MG63 (cell line): ENCODE measurements around the gene PRAC1. TPM values are rescaled to one million over a fixed set of nuclear protein-coding genes. Genes with fewer than 3 reads are reported as not detected.

ENCODE experiments used
- DNase-seq: peaks from one replicate; pipeline ENCODE4 v3.0.0-alpha.2; 2020
- H3K27me3 ChIP-seq: fragments of 250-450 bp; sonication (Bioruptor Pico); 2 replicates; pipeline ENCODE4 v1.5.1; 2020; ENCODE audit warnings: mild to moderate bottlenecking, moderate library complexity
- H3K36me3 ChIP-seq: fragments of 250-450 bp; sonication (Bioruptor Pico); 2 replicates; pipeline ENCODE4 v1.5.1; 2020; ENCODE audit warnings: mild to moderate bottlenecking, moderate library complexity
- H3K4me3 ChIP-seq: fragments of 250-450 bp; sonication (Bioruptor Pico); 2 replicates; pipeline ENCODE4 v1.5.1; 2020; ENCODE audit warnings: mild to moderate bottlenecking, moderate library complexity
- H3K9me3 ChIP-seq: fragments of 250-450 bp; sonication (Bioruptor Pico); 2 replicates; pipeline ENCODE4 v1.5.1; 2020; ENCODE audit warnings: mild to moderate bottlenecking, moderate library complexity
- total RNA-seq: library from RNA; depleted of rRNA; stranded (reverse); fragments of >200 nt; shearing (Covaris generic); gene quantifications from 2 replicates; pipeline ENCODE4 v1.2.3, GENCODE V29; 2014; ENCODE audit warnings: low replicate concordance; rRNA removed

Gene PRAC1
- total RNA-seq, 1 experiment from 2014 or later, result not detected

DNA sequence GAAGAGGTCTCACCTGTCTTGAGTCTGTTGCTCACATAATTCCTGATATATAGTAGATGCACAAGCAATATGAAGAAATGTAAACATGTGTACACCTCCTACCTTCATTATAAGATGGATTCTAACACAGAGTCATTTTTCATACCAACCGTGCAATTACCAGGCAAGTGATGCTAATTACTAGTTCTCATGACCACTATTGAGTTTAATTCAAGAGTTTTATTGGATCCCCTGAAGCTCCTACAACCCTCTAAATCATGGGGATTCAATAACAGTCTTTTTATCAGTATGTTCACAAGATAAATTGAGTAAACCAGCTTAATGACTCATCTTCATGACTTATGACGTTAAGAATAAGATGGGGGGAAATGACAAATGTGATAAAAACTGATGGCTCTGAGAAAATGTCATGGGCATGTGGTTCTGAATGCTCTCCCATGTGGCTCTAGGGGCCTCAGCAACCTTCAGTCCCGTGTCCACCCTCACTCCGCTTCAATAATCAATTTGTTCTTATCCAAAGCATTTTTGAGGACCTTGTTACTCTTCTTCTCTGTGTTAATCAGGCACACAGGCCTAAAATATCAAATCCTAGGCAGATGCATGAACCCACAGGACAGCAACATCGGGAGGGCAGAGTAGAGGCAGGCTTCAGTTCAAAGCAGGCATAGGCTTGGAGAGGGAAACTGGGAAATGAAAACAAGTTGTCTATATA is 42.8 kb downstream of the PRAC1 start:
- no peaks in the 10 kb centered on the region for H3K9me3 ChIP-seq
- no peak for DNase-seq
- no peaks in the 10 kb centered on the region for H3K27me3 ChIP-seq
- H3K4me3 ChIP-seq, result no peak overlapping the region
- H3K36me3 ChIP-seq, result no peaks in the 10 kb centered on the region

DNA sequence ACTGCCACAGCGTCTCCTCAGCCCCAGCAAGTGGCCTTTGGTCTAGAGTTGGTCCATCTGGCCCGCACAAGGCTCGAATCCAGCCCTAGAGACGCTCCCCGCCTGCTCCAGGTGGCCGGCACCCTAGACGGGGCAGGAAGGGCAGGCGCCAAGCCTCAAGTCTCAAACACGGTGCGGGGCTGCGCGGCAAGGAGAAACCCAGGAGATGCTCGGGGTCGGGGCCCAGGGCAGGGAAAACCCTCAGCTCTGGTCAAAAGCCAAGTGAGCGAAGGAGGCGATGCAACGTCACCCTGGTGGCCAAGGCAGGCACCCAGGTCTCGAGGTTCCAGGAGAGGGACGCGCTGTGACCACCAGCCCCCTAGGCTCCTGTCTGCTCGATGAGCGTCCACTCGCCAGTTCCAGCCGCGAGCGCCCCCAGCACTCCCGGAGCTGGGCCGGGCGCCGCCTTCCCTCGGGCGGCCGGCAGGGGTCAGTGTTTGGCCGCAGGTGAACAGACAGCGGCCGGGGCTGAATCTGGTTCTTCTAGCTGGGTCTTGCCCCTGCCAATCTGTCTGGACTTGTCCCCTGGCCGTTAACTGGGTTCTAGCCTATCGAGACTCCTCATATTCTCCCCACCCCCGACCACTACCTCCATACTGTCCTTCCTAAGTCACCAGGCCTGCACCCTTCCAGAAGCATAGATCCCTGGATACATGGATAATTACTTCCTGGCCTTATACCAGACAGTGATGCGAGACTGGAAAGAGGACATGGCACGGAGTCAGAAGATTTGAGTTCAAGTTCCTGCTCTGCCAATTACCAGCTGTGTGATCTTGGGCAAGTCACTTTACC is 44.0 kb downstream of the PRAC1 start:
- H3K36me3 ChIP-seq, result no peaks in the 10 kb centered on the region
- no peaks in the 10 kb centered on the region for H3K27me3 ChIP-seq
- peak overlapping the region; percentile 14; the same call in 1 of the 2 replicates for H3K4me3 ChIP-seq
- no peaks in the 10 kb centered on the region for H3K9me3 ChIP-seq
- DNase-seq, result peak; percentile 76

- H3K9me3 ChIP-seq, result no peaks in the 10 kb centered on the region
- DNase-seq, result no peak
- H3K36me3 ChIP-seq, result no peaks in the 10 kb centered on the region
- H3K27me3 ChIP-seq, result no peaks in the 10 kb centered on the region
- no peak overlapping the region for H3K4me3 ChIP-seq
Observed at GRCh38 chr17:48676963-48677558, 45.3 kb downstream of the PRAC1 start.

GRCh38 chr17:48672340-48672739 is 50.0 kb downstream of the PRAC1 start:
- DNase-seq, result no peak
- no peaks in the 10 kb centered on the region for H3K27me3 ChIP-seq
- no peaks in the 10 kb centered on the region for H3K9me3 ChIP-seq
- no peaks in the 10 kb centered on the region for H3K36me3 ChIP-seq
- H3K4me3 ChIP-seq, result peak overlapping the region; percentile 45

Other genes starting within 250 kb of the PRAC1 start
- not detected in 2 replicates for gene HOXB1, start 191.5 kb downstream of the PRAC1 start, total RNA-seq
- gene HOXB2, start 177.4 kb downstream of the PRAC1 start, total RNA-seq, result 7.2 and 16.0 TPM in 2 replicates
- 0.86 and 4.2 TPM in 2 replicates for gene HOXB4, start 144.2 kb downstream of the PRAC1 start, total RNA-seq
- gene HOXB3, start 132.3 kb downstream of the PRAC1 start, total RNA-seq, result 2.1 and 4.6 TPM in 2 replicates
- not detected in 2 replicates for gene HOXB5, start 128.7 kb downstream of the PRAC1 start, total RNA-seq
- 7.0 and 7.7 TPM in 2 replicates for gene HOXB6, start 117.5 kb downstream of the PRAC1 start, total RNA-seq
- gene HOXB7, start 111.5 kb downstream of the PRAC1 start, total RNA-seq, result 9.8 and 30.6 TPM in 2 replicates
- gene HOXB8, start 107.2 kb downstream of the PRAC1 start, total RNA-seq, result 3.8 and 4.8 TPM in 2 replicates
- 7.3 and 21.0 TPM in 2 replicates for gene HOXB9, start 96.2 kb downstream of the PRAC1 start, total RNA-seq
- 5.0 TPM in 1 of 2 replicates, not detected in the other for gene PRAC2, start 667 bp upstream of the PRAC1 start, total RNA-seq
- 6.1 and 10.2 TPM in 2 replicates for gene HOXB13, start 6.2 kb upstream of the PRAC1 start, total RNA-seq
- not detected in 2 replicates for gene TTLL6, start 94.7 kb upstream of the PRAC1 start, total RNA-seq
- gene CALCOCO2, start 108.5 kb upstream of the PRAC1 start, total RNA-seq, result 19.2 and 61.2 TPM in 2 replicates
- 179 and 190 TPM in 2 replicates for gene ATP5MC1, start 170.3 kb upstream of the PRAC1 start, total RNA-seq
- 106 and 126 TPM in 2 replicates for gene UBE2Z, start 185.9 kb upstream of the PRAC1 start, total RNA-seq
- 266 and 293 TPM in 2 replicates for gene SNF8, start 222.3 kb upstream of the PRAC1 start, total RNA-seq
- not detected in 2 replicates for gene GIP, start 246.1 kb upstream of the PRAC1 start, total RNA-seq